ENCODE results near the gene SDF4.

Gene SDF4

DNA sequence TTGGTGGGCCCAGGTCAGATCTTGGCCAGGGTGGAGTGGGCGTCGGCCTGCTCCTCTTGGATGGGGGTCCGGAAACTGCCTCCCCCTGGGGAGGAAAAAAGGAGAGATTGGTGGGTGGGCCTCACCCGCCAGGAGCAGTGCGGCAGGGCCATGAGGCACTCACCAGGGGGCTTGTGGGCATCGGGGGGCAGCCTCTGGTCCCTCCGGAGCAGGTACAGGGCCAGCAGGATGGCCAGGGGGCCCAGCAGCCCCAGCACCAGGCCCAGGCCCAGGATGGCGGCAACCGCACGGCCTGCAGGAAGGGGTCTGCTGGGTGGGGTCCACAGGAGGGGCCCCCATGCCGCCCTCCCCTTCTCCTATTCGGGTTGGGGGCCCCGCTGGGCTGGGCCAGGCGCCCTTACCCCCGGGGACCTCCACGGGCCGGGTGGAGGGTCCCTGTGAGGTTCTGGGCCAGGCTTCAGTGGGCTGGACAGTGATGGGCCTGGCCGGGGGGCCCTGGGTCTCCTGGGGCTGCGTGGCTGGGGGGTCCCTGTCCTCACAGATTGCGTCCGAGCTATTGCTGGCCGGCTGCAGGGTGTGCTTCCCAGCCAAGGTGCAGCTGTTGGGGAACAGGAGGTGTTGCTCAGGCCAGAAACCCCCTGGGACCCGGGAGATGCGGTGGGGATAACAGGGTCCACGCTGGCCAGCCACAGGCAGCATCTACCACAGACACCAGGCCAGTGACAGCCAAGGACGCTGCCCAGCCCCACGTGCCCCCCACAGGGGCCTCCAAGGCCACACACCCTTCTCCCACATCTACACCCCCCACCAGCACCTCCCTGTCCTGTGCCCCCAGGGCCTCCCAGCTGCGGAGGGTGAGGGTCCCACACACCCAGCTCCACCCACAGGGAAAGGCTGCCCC, 20.0 kb downstream of the SDF4 start:
- no peak overlapping the region for H3K27ac ChIP-seq
- TF ChIP-seq, protein P1, sequence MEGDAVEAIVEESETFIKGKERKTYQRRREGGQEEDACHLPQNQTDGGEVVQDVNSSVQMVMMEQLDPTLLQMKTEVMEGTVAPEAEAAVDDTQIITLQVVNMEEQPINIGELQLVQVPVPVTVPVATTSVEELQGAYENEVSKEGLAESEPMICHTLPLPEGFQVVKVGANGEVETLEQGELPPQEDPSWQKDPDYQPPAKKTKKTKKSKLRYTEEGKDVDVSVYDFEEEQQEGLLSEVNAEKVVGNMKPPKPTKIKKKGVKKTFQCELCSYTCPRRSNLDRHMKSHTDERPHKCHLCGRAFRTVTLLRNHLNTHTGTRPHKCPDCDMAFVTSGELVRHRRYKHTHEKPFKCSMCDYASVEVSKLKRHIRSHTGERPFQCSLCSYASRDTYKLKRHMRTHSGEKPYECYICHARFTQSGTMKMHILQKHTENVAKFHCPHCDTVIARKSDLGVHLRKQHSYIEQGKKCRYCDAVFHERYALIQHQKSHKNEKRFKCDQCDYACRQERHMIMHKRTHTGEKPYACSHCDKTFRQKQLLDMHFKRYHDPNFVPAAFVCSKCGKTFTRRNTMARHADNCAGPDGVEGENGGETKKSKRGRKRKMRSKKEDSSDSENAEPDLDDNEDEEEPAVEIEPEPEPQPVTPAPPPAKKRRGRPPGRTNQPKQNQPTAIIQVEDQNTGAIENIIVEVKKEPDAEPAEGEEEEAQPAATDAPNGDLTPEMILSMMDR (conservative IDR thresholded peaks at IDR 0.05) = no peak

DNA sequence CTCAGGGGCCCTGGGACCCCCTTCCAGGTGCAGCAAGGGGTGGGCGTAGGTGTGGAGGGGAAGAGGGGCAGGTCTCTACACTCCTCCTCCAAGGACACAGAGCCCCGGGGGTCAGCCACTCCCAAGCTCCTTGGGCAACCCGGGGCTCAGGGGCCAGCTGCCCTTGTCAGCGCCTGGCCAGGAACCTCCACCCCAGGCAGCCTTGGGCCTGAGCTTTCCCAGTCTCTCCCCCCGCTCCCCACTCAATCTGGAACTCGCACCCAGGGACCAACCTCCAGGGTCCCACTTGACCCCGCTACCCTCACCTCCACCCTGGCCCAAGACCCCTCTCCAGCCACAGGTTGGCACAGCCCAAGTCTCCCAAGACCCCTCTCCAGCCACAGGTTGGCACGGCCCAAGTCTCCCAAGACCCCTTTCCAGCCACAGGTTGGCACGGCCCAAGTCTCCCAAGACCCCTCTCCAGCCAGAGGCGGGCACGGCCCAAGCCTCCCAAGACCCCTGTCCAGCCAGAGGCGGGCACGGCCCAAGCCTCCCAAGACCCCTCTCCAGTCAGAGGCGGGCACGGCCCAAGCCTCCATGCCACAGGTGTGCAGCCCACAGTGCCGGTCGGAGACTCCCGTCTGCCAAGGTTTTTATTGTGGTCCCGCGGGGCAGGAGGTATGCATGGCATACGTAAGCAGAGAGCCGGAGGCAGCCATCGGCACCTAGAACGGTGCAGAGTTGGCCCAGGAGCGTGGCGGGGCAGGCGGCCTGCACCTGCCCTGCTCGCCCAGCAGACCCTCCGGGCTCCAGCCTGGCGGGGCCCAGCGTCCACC, 20.9 kb downstream of the SDF4 start:
- TF ChIP-seq, protein P1 (conservative IDR thresholded peaks at IDR 0.05) = no peak
- no peak overlapping the region for H3K27ac ChIP-seq

DNA sequence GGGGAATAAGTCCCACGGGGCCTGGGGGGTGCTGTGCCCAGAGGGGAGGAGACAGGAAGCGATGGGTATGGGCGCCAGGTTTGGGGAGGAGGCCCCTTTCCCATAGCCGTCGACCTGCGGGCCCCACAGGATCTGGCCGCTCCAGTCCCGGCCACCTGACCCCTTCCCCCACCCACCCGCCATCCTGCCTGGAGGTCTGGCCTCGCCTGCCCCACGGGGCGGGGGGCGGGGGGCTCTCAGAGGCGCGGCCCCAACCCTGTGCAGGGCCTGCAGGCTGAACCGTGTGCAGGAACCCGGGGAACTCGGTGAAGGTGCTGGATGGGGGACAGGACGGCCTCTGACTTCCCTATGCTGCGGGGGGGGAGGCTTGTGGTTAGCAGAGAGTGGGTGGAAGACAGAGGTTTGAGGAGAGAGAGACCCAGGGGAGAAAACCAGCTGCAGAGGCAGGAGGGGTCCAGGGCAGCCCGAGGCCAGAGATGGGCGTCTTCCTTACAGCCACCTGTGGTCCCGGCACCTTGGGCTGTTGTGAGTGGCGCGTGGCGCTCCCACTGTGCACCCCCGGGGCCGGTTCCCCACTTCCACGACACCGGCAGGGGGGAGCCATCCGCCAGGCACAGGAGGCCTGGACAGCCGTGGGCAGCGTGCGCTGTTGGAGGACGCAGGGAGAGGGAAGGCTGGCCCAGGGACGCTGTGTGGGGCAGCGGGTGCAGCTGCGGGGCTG, 22.9 kb downstream of the SDF4 start:
- TF ChIP-seq, protein P1 (conservative IDR thresholded peaks at IDR 0.05) = no peak
- H3K27ac ChIP-seq = no peak overlapping the region

DNA sequence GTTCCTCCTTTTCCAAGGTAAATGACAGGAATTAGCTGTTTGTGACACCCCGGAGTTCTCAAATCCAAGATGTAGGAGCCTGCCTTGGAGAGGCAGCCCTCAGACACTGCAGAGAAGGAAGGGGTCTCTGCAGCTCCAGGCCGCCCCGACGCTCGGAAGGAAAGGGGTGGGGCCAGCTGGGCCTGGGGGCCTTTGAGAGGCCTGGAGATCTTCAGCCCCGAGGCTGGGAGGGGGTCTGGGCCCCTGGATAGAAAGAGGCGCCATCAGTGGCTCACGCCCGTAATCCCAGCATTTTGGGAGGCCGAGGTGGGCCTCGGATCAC, 24.3 kb downstream of the SDF4 start:
- TF ChIP-seq, protein P1 (conservative IDR thresholded peaks at IDR 0.05) = no peak
- no peak overlapping the region for H3K27ac ChIP-seq

DNA sequence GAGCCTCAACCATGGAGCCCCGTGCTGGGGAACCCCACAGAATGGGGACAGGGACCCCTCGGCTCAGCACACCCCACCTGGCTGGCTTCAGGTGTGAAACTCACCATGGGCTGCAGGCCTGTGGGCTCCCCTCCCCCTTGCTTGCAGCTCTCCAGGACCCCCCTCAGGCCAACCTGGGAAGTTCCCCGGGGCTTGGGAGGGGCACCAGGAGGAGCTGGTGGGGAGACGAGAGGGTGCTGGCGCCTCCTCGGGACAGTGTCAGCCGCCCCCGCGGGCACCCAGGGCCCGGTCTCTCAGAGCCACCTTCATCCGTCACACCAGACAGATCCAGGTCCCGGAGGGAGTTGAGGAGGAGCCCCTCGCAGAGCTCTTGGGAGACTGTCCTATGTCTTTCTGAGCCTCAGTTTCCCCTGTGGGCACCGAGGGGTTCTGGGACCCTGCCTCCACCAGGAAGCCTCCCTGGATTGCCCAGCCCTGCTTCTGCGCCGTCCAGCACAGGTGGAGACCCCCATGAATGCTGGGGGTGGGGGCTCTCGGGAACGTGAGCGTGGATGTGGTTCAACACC, 24.8 kb downstream of the SDF4 start:
- TF ChIP-seq, protein P1 (conservative IDR thresholded peaks at IDR 0.05) = peak; percentile 32
- H3K27ac ChIP-seq = peak overlapping the region; percentile 65; the same call in 1 of the 2 replicates

DNA sequence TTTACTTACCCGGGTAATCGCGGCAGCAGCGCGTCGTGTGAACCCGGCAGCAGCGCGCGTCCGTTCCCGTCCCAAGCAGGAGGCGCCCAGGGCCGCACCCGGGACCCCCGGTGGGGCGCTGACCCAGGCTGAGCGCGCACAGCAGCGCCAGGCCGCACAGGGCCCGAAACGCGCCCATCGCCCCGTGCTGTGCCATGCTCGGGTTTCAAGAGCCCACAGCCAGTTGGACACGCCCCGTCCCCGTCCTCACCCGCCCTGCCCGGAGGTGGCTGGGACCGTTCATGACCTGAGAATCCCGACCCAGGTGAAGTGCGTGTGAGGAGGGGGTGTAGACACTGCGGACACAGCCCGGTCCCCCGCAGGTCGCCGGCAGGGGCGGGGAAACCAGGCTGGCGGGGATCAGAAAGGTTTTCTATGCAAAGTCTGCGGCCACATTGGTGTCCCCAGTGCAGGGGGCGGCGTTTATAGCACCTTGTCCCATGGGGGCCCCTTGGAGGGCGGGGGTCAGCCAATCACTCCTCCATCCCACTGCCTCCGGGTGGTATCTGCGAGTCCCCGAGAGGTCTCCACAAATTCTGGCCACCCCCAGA, 25.3 kb downstream of the SDF4 start, which contains the start of gene TNFRSF18:
TSS of gene TNFRSF18 (minus strand) at position 217 of the 590 bp plus-strand sequence. CDS start at position 196, 21 bp downstream.
- TF ChIP-seq, protein P1 (conservative IDR thresholded peaks at IDR 0.05) = no peak
- H3K27ac ChIP-seq = peak within 1 kb of the TSS; percentile 65; the same call in 1 of the 2 replicates

Data from VCaP (cell line).